Suppressor macrophage treated with lipopolysaccharide for 4 hours (primary cell): ENCODE results near the gene ZFYVE28.

ENCODE experiments used
- DNase-seq: peaks from one replicate; pipeline ENCODE4 v3.0.0-alpha.2; 2020

ZFYVE28 gene

DNA sequence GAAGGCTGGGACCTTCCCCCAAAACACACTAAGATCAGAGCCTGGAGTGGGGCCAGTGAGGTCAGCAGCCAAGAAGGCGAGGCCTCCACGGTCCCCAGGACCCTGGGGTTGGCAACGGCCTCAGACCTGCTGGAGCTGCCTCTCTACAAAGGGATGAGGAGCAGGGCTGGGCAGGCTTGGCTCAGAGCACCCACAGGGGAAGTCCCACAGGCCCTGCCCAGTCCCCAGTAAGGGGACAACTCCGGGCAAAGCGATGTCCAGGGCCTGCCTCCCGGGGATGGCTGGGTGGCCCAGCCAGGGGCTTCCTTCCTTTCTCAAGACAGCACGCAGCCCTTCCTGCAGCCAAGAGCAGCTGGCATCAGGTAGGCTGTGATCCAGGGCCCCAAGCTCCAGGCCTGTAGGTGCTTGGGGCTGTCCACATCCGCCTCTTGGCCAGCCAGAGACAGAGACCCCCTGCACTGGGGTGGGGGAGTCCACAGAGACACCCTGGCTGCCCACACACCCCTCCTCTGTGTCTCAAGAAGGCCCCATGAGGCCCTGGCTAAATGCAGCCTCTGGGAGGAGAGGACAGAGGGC, 162.2 kb downstream of the ZFYVE28 start:
- no peak for DNase-seq

DNA sequence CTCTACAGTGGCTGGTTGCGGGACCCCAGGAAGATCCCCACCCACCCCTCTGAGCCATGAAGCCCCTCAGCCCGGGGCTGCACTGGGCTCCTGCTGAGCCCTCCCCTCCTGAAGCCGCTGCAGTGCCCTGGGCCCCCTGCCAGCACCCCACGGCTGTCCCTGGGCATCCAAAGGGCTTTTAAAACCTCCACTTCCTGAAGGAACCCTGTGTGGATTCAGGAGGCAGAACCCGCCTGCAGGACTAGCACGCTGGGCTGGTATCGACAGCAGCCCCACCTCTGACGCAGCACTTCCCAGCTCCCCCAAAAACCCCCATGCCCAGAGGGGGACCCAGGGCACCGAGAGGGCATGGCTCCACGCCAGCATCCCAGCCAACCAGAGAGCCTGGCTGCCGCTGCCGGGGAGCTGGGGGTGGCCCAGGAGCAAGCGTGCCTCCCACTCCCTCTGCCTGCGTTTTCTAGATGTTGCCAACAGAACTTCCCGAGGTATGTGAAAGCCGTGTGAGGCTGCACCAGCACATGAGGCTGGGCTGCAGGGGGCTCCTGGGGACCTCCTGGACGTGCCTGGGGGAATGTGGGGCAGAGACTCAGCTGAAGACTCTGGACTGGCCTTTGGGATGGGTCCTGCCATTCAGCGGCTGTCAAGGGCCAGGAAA, 162.8 kb downstream of the ZFYVE28 start:
- DNase-seq, result no peak

DNA sequence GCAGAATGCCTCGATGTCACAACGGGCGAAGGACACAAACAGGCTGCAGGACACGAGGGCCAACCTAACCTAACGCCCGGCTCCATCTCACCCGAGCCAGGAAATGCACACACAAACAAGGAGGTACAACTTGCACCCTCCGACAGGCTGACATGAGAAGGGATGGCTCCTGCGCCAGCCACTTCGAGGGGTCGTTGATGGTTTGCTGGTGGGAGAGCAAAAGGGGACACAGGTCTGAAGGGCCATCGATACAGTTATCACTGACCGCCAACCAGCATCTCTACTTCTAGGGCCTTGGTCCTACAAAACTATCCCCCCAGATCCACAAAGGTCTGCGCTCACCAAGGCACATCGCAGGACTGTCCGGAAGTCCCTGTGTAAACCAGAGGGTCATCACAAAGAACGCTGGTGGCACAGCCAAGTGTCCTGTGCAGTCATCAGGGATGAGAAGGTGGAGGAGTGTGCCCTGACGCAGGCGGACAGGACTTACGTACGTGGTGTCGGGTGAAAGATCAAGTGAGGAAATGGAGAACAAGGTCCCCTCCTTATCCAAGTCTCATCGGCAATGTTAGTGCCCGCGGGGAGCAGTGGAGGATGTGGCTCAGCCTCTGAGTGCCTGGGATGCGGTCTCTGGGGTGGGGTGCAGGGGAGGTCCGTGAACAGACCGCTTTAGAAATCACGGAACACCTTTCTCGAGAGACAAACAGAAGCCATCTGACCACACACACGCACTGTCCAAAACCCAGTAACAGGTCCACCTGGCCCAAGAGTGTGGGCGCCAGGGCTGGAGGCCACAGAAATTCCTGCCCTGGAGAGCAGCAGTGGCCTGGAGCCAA, 163.6 kb downstream of the ZFYVE28 start:
- DNase-seq, result no peak

GRCh38 chr4:2253160-2254084, 165.0 kb downstream of the ZFYVE28 start:
- DNase-seq, result no peak

DNA sequence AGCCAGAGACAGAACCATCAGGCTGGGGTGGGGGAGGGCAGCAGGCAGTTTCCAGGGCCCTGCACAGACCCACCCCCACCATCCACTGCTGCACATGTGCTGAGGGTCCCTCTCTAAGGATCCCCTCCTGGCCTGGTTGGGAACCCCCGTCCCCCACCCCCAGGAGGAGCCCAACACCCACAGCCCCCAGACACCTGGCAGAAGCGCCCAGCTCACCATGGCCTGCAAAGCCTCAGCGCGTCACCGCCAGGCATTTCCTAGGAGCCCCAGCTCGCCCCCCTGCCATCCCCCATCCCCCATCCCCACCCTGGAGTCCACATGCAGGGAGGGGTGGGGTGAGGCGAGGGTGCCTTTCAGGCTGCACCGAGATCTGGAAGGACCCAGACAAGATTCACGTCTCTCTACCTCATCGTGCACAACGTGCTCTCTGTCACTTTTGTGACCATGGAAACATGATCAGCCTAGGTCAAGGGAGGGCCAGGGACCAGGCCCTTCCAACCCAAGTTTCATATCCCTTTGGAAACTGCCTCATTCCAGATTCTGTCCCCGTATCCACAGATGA, 165.8 kb downstream of the ZFYVE28 start:
- DNase-seq, result no peak

DNA sequence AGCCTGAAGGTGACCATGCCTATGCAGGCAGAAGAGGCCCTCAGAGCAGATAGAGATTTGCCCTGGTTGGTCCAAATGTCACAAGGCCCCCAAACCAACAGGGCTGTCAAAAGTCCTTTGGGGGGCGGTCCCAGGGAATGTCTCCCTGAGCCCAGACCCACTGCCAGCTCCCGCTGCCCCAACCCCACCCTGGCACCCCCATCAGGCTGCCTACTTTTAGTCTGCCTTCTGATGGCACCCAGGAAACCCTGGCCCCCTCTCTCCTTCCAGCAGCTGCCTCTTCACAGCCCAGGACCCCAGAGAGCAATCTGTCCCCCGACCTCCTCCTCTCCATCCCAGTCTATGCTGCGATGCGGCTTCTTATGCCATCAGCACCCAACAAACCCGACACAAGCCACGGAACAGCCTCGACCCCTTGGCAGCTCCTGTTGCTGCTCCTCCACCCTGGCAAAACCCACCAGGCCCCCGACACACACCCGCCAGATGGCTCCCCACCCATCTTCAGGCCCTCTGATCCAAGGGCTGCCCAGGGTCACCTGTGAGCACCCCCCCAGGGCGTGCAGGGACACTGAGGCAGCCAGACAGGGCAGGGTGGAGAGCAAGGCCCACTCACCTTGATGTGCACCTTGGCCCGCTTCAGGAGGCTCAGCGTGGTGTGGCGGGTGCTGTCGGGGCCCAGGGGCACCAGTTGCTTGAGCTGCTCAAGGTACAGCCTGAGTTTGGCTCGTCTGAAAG, 166.5 kb downstream of the ZFYVE28 start:
- DNase-seq, result no peak

DNA sequence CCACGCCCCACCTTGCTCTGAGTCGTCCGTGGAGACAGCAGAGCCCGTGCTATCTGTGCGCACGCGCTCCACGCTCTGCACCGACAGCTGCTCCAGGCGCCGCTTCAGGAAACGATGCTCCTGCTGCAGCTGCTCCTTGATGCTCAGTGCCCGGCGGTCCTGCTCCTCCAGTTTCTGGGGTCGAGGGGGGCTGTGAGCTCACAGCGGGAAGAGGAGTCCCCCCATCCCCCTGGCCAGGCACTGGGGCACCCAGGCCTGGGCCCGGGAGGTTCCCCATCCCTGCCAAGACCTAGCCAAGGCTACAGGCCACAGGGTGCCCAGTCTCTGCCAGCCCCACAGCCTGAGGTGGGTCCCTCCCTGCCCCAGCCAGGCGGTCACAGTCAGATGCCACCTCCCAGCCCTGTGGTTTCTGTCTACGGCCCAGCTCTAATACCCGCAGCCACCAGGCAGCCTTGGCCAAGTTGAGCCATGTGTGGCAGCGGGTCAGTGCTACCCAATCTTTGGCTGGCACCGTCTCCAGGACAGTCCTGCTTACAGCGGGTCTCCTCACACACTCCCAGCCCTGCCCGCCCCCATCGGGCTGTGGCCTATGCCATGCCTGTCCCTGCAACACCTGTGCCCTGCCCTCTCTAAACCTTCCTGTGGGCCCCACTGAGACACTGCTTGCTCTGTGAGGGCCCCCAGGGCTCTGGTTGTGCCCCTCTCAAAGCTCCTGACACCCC, 167.2 kb downstream of the ZFYVE28 start:
- DNase-seq, result no peak

DNA sequence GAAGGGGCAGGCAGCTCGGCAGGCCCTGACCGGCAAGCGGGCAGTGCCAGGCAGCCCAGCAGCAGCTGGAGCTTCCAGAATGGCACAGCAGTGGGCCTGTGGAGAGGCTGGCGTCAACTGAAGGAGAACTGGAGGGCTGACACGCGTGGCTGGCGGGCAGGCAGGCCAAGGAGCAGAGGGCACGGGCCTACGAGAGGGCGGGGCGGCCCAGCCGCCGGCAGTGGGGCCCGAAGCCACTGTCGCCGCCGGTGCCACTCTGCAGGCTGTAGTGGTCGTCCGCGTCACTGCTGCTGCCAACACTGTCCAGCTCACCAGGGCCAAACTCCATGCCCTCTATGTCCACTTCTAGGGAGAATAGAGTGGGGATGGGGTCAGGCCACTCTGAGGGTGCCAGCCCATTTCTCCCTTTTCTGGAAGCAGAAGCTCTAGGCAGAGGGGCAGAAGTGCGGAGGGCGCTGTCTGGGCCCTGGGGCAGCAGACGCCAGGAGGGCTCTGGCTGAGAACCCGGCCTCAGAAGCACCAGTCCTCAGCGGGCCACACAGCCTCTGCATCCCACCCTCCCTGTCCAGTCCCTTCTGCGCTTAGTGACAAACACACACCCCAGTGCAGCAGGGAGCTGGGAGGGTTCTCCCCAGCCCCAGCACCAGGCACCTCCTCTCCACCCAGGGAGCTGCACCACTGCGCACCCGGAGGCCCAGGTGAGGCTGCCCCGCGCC, 167.9 kb downstream of the ZFYVE28 start:
- no peak for DNase-seq

DNA sequence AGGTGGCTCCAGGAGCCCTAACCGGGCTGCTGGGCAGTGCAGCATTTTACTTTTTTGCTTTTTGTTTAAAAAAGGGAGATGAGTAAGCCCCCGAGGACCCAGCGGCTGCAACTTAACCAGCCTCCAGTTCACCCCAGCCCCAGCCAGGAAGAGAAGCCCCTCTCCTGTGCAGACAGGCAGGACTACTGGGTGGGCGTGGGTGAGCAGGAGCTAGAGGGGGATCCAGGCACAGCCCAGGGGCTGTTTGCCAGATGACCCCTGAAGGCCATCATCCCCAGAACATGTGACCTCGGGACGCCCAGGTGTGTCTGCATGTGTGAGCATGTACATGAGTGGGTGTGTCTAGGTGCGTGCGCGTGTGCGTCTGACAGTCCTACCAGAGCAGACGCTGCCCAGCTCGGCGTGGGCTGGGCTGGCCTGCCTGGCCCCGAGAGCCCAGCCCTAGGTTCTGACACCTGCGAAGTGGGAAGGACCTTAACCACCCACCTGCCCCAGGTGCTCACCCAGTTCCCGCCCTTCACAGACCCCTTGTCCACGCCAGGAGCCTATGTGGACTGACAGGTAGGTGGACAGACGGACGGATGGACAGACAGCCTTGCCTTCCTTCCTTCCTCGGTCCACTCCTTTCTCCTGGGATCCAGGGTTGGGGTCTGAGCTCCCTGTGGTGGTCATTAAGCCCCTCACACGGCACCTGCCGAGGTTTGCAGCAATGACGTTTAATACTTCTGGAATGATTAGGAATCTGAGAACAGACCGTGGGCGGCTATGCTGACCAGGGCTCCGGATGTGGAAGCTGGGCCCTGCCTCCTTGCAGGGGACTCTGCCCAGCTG, 168.7 kb downstream of the ZFYVE28 start:
- DNase-seq, result no peak

DNA sequence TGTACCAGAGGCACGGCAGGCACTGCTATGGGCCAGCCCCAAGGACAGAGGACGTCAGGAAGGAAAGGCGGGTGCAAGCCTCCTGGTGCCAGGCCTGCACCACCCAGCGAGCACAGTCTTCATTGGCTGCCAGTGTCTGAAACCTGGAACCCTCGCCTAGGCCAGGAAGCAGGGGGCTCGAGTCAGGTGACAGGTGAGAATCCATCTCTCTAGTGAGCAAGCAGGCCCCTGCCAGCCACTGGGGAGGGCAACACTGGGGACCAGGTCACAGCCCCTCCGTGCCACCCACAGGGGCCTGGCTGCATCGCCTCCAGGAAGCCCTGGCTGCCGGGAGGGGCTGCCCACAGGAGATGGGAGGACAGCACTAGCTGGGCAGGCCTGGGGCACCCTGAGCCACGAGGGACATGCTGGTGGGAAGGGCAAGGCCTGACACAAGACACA, 169.6 kb downstream of the ZFYVE28 start:
- DNase-seq, result no peak

DNA sequence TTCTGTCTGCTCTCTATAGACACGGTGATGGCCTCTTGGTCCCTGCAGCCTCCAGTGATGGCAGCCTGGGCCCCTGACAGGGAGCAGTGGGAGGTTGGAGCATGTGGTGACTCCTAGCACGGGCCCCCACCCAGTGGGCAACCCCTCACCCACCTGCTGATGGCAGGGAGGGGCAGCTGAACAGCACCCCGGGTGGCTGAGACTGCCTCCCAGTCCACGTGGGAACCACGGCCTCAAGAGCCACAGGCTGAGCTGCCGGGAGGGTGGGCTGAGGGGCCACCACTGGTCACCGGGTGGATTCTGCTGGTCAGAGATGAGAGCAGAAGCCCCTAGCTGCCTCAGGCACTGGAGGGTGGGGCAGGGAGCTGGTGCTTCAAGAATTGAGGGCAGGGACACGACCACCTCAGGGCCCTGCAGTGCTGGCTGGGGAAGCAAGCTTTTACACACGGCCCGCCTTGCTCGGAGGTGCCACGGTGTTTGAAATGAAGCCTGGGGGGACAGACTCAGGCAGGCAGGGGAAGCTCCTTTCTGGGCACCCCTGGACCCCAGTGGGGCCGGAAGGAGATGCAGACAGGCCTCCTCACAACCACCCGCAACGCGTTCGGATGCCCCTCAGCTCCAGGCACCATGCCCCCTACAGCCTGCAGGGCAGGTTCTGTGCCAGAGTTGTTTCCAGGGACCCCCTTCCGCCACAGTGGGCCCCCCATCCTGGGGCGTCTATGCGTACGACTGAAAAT, 170.2 kb downstream of the ZFYVE28 start:
- DNase-seq, result no peak

DNA sequence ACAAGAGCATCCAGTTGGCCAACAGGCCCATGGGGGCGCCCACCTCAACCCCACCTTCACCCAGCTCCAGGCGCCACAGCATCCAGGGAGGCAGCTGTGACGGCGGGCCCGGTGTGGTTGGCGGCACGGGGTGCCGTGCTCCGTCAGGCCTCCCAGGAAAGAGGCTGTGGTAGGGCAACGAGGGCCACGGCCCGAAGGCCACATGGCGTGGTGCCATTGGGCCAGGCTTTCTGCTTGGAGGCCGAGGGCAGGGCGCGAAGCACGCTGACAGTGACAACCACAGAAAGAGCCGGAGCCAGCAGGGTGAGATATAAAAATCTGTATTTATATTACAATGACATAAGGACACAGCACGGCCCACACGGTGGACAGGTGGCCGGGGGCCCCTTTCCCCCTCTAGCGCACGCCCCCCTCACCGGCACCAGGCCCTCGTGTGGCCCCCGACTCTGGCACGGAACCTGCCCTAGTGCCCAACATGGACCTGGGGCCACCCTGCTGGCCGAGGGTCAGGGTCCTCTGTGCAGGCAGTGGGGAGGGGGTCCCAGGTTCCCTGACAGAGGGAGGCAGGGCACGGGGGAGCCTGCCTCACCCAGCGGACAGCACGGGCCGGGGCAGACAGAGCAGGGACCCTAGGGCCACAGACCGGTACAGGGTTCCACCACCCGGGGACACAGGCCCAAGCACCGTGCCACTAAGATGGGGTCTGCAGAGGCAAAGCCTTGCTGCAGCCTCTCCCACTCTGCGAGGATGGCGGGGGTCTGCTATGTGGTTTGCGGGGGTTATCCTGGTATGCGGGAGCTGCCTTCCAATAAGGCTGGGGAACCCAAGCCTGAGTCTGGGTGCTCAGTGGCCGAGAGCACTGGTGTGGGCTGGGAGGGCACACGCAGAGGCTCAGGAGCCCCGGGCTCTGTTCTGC, 171.1 kb downstream of the ZFYVE28 start:
- DNase-seq, result no peak

GRCh38 chr4:2246384-2247127, 171.9 kb downstream of the ZFYVE28 start:
- DNase-seq, result no peak

- DNase-seq, result no peak
Measured at GRCh38 chr4:2245787-2246275, 172.6 kb downstream of the ZFYVE28 start.

GRCh38 chr4:2245057-2245786, 173.2 kb downstream of the ZFYVE28 start:
- peak; percentile 33 for DNase-seq
